IMR-90 (cell line): ENCODE data around the gene JAKMIP3. TPM values are rescaled to one million over a fixed set of nuclear protein-coding genes. Genes with fewer than 3 reads are reported as not detected.

Source experiments
- ATAC-seq: fragments of 200-7000 bp; cut with Tn5 transposase; 2 replicates; pipeline ENCODE4 v1.9.1; 2020; ENCODE audit warnings: low read depth, mild to moderate bottlenecking, moderate library complexity
- BruUV-seq: library from RNA; stranded (reverse); fragments of 400-500 nt; replicated peaks from 2 replicates; lab custom pipeline; 2021; lab: Mats Ljungman, UMichigan
- CTCF ChIA-PET: fragments of 300-600 bp; formaldehyde crosslinking; extraction: SDS; loops from one replicate; lab custom pipeline; 2021; ENCODE audit warnings: antibody characterized with exemption; lab: Yijun Ruan, JAX
- POLR2A ChIA-PET: fragments of 300-600 bp; sonication (Branson Sonifier 250); formaldehyde crosslinking; loops from one replicate; lab custom pipeline; 2022; ENCODE audit warnings: antibody characterized with exemption; ENCODE audit not compliant: unreplicated experiment; lab: Charles Lee
- DNase-seq: peaks from one replicate; pipeline ENCODE4 v3.0.0; 2013
- H2AFZ ChIP-seq: replicated peaks from 2 replicates; pipeline ENCODE3; 2013; ENCODE audit warnings: low read length, mild to moderate bottlenecking; ENCODE audit not compliant: poor library complexity
- H2AK5ac ChIP-seq: 2 replicates; pipeline ENCODE4 v1.6.1; 2013; ENCODE audit warnings: low read depth, low read length, inconsistent platforms
- H2AK9ac ChIP-seq: replicated peaks from 2 replicates; pipeline ENCODE3; 2013; ENCODE audit warnings: mild to moderate bottlenecking, low read depth, low read length, moderate library complexity; ENCODE audit not compliant: poor library complexity
- H2BK120ac ChIP-seq: 2 replicates; pipeline ENCODE4 v1.6.1; 2013; ENCODE audit warnings: low read depth, low read length, inconsistent platforms
- H2BK15ac ChIP-seq: 3 replicates; pipeline ENCODE4 v1.6.1; 2013; ENCODE audit warnings: low read depth, low read length, inconsistent platforms
- H2BK20ac ChIP-seq: 2 replicates; pipeline ENCODE4 v1.6.1; 2013; ENCODE audit warnings: low read depth, mild to moderate bottlenecking, inconsistent platforms, low read length, moderate library complexity
- H2BK5ac ChIP-seq: 2 replicates; pipeline ENCODE4 v1.6.1; 2013; ENCODE audit warnings: mild to moderate bottlenecking, low read depth, low read length, inconsistent platforms; ENCODE audit not compliant: poor library complexity, severe bottlenecking
- H3K14ac ChIP-seq: replicated peaks from 2 replicates; pipeline ENCODE4 v1.6.1; 2013; ENCODE audit warnings: low read depth, low read length, inconsistent platforms
- H3K18ac ChIP-seq: 2 replicates; pipeline ENCODE4 v1.6.1; 2013; ENCODE audit warnings: low read depth, low read length, control low read depth
- H3K23ac ChIP-seq: 2 replicates; pipeline ENCODE4 v1.6.1; 2013; ENCODE audit warnings: low read depth, low read length, inconsistent platforms
- H3K27ac ChIP-seq: 2 replicates; pipeline ENCODE4 v1.5.1; 2013; ENCODE audit warnings: mild to moderate bottlenecking, control low read depth, low read length; ENCODE audit not compliant: insufficient read depth
- H3K27me3 ChIP-seq: 2 replicates; pipeline ENCODE4 v1.6.1; 2013; ENCODE audit warnings: low read length; ENCODE audit not compliant: control insufficient read depth, insufficient read depth
- H3K36me3 ChIP-seq: 2 replicates; pipeline ENCODE4 v1.6.1; 2013; ENCODE audit warnings: low read length, mixed read lengths; ENCODE audit not compliant: control insufficient read depth, insufficient read depth
- H3K4ac ChIP-seq: 2 replicates; pipeline ENCODE4 v1.6.1; 2013; ENCODE audit warnings: low read depth, low read length, inconsistent platforms
- H3K4me1 ChIP-seq: 2 replicates; pipeline ENCODE4 v1.6.1; 2013; ENCODE audit warnings: low read length, mixed read lengths; ENCODE audit not compliant: control insufficient read depth, insufficient read depth
- H3K4me2 ChIP-seq: 2 replicates; pipeline ENCODE4 v1.6.1; 2013; ENCODE audit warnings: low read depth, mild to moderate bottlenecking, control low read depth, low read length, moderate library complexity
- H3K4me3 ChIP-seq: 2 replicates; pipeline ENCODE4 v1.5.1; 2013; ENCODE audit warnings: low read depth, mild to moderate bottlenecking, control low read depth, low read length, moderate library complexity; ENCODE audit not compliant: insufficient read depth
- H3K56ac ChIP-seq: 2 replicates; pipeline ENCODE4 v1.6.1; 2013; ENCODE audit warnings: low read length, inconsistent platforms; ENCODE audit not compliant: insufficient read depth; ENCODE audit errors: extremely low read depth
- H3K79me1 ChIP-seq, 2 experiments: 2 replicates each; pipeline ENCODE4 v1.6.1; 2013; ENCODE audit warnings: low read length in 2 of 2, inconsistent platforms in 1 of 2, low read depth in 1 of 2
- H3K9ac ChIP-seq: 2 replicates; pipeline ENCODE4 v1.6.1; 2013; ENCODE audit warnings: low read depth, low read length, control low read depth
- H3K9me1 ChIP-seq: 2 replicates; pipeline ENCODE4 v1.6.1; 2013; ENCODE audit warnings: low read length, inconsistent platforms; ENCODE audit not compliant: insufficient read depth
- H3K9me3 ChIP-seq: 2 replicates; pipeline ENCODE4 v1.6.1; 2013; ENCODE audit warnings: low read length; ENCODE audit not compliant: control insufficient read depth, insufficient read depth
- H4K20me1 ChIP-seq: 2 replicates; pipeline ENCODE4 v1.6.1; 2013; ENCODE audit warnings: low read length, inconsistent platforms; ENCODE audit not compliant: insufficient read depth
- H4K5ac ChIP-seq: 2 replicates; pipeline ENCODE4 v1.6.1; 2013; ENCODE audit warnings: mild to moderate bottlenecking, low read depth, low read length, control low read depth
- H4K8ac ChIP-seq, 2 experiments: 2 replicates each; pipeline ENCODE4 v1.6.1; 2013; ENCODE audit warnings: low read depth in 2 of 2, low read length in 2 of 2, control low read depth in 1 of 2, inconsistent platforms in 1 of 2
- H4K91ac ChIP-seq: 2 replicates; pipeline ENCODE4 v1.6.1; 2013; ENCODE audit warnings: low read depth, low read length, inconsistent platforms; ENCODE audit not compliant: insufficient read depth
- BHLHE40 ChIP-seq: fragments of 150-350 bp; IDR thresholded peaks from 2 replicates; pipeline ENCODE4 v1.6.1; 2016; ENCODE audit warnings: mild to moderate bottlenecking, low read depth, low read length
- CEBPB ChIP-seq: IDR thresholded peaks from 2 replicates; pipeline ENCODE4 v1.6.1; 2012; ENCODE audit warnings: low read depth, low read length, improper control_type of control experiment
- MAFK ChIP-seq: IDR thresholded peaks from 2 replicates; pipeline ENCODE4 v1.6.1; 2012; ENCODE audit warnings: low read depth, low read length, improper control_type of control experiment
- RAD21 ChIP-seq: IDR thresholded peaks from 2 replicates; pipeline ENCODE4 v1.6.1; 2012; ENCODE audit warnings: low read length, improper control_type of control experiment
- RCOR1 ChIP-seq: IDR thresholded peaks from 2 replicates; pipeline ENCODE4 v1.6.1; 2012; ENCODE audit warnings: mild to moderate bottlenecking, low read length, improper control_type of control experiment; ENCODE audit not compliant: insufficient replicate concordance
- WGBS, 2 experiments: methylation state at CpG; one replicate each; pipeline versions ENCODE4 v1.1.5 to v1.1.7; 2013; ENCODE audit warnings: missing lambda C conversion rate in 2 of 2; ENCODE audit not compliant: insufficient read length in 1 of 2; ENCODE audit errors: extremely low coverage in 2 of 2; 5-methylcytosine and 5-hydroxymethylcytosine counted together
- dilution Hi-C: fragments of 300-500 bp; cut with HindIII; formaldehyde crosslinking; loops from one replicate; pipeline ENCODE4 v1.14.3; 2018; ENCODE audit warnings: low sequenced_read_pairs; ENCODE audit not compliant: unreplicated experiment
- in situ Hi-C: fragments of 300-500 bp; cut with MboI; formaldehyde crosslinking; loops from 3 replicates; pipeline ENCODE4 v1.14.3; 2019; ENCODE audit warnings: low sequenced_read_pairs, inconsistent platforms, mixed read lengths
- intact Hi-C: fragments of 100-400 bp; cut with micrococcal nuclease; formaldehyde crosslinking; loops from 2 replicates; pipeline ENCODE4 v1.10.0; 2022
- polyA plus RNA-seq, 3 experiments: library from polyadenylated mRNA; depleted of rRNA; stranded (reverse); fragments of >200 nt; gene quantifications; 2 replicates each; pipeline ENCODE4 v1.2.3, GENCODE V29; 2012; ENCODE audit warnings: low replicate concordance in 1 of 3
- total RNA-seq: library from RNA; depleted of rRNA; stranded (reverse); fragments of >200 nt; gene quantifications from 2 replicates; pipeline ENCODE4 v1.2.3, GENCODE V29; 2012
- TF ChIP-seq, protein P1 (sequence below): fragments of 150-350 bp; IDR thresholded peaks from 2 replicates; pipeline ENCODE4 v1.6.1; 2017; ENCODE audit warnings: mild to moderate bottlenecking, antibody characterized with exemption, low read length, low read depth

The JAKMIP3 gene
- total and polyA plus RNA-seq, 2 of the 4 experiments (the other 2 are of a cell fraction) = under 0.01 to 0.22 TPM

- ATAC-seq (no peak), DNase-seq (no peak)
- H3K9me1 ChIP-seq = no peaks in the 10 kb centered on the region
- no peak for TF ChIP-seq CEBPB
- TF ChIP-seq RCOR1 = no peak
- TF ChIP-seq BHLHE40 = no peak
- no peak for TF ChIP-seq RAD21
- TF ChIP-seq MAFK = no peak
- TF ChIP-seq, protein P1, sequence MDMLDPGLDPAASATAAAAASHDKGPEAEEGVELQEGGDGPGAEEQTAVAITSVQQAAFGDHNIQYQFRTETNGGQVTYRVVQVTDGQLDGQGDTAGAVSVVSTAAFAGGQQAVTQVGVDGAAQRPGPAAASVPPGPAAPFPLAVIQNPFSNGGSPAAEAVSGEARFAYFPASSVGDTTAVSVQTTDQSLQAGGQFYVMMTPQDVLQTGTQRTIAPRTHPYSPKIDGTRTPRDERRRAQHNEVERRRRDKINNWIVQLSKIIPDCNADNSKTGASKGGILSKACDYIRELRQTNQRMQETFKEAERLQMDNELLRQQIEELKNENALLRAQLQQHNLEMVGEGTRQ = no peak
- H3K4me1 ChIP-seq = no peaks in the 10 kb centered on the region
- H3K18ac ChIP-seq = no peak overlapping the region
- no peak overlapping the region for H2BK120ac ChIP-seq
- no peak overlapping the region for H3K9ac ChIP-seq
- H3K79me1 ChIP-seq = no peaks in the 10 kb centered on the region
- CTCF ChIA-PET = no interaction called here
- no peak overlapping the region for H2BK20ac ChIP-seq
- no peak overlapping the region for H4K91ac ChIP-seq
- H3K27ac ChIP-seq = no peak overlapping the region
- H3K23ac ChIP-seq = no peak overlapping the region
- H3K9me3 ChIP-seq = 0 out of 2 replicates have a peak, but pooled peaks cover 2% of the 10 kb centered on the region
- H4K5ac ChIP-seq = no peak overlapping the region
- H4K8ac ChIP-seq = no peak overlapping the region
- 53% methylated on average over 3 of the region's 9 CpGs; no CpG with 5 or more reads in 1 of the 2 experiments for WGBS, 2 experiments
- no peak overlapping the region for H2BK15ac ChIP-seq
- H2AFZ ChIP-seq = no peak overlapping the region
- no TSS peak for BruUV-seq
- no peak overlapping the region for H2AK9ac ChIP-seq
- H3K4me3 ChIP-seq = no peak overlapping the region
- dilution Hi-C loops = no loop called here
- intact Hi-C loops = no loop called here
- H2BK5ac ChIP-seq = no peak overlapping the region
- H3K4ac ChIP-seq = no peak overlapping the region
- in situ Hi-C loops = no loop called here
- no peak overlapping the region for H2AK5ac ChIP-seq
- no peak overlapping the region for H3K14ac ChIP-seq
- POLR2A ChIA-PET = no interaction called here
- H3K27me3 ChIP-seq = peaks cover 2% of the 10 kb centered on the region
- no peak overlapping the region for H3K56ac ChIP-seq
- H3K36me3 ChIP-seq = no peaks in the 10 kb centered on the region
- no peaks in the 10 kb centered on the region for H4K20me1 ChIP-seq
- H3K4me2 ChIP-seq = no peak overlapping the region
These were observed 29.0 kb downstream of the JAKMIP3 start for GRCh38 chr10:132094581-132095234.
